B cell (primary cell): ENCODE data around the gene SEZ6L.

Source experiments
- EZH2 ChIP-seq: IDR thresholded peaks from 2 replicates; pipeline ENCODE4 v1.6.1; 2012; ENCODE audit warnings: borderline replicate concordance, low read depth, mild to moderate bottlenecking, moderate library complexity, low read length; ENCODE audit not compliant: insufficient read depth, poor library complexity, severe bottlenecking
- TF ChIP-seq, protein P1 (sequence below): fragments of 200-600 bp; IDR thresholded peaks from one replicate; pipeline ENCODE4 v1.8.0; 2022; ENCODE audit warnings: antibody characterized with exemption, mild to moderate bottlenecking

DNA sequence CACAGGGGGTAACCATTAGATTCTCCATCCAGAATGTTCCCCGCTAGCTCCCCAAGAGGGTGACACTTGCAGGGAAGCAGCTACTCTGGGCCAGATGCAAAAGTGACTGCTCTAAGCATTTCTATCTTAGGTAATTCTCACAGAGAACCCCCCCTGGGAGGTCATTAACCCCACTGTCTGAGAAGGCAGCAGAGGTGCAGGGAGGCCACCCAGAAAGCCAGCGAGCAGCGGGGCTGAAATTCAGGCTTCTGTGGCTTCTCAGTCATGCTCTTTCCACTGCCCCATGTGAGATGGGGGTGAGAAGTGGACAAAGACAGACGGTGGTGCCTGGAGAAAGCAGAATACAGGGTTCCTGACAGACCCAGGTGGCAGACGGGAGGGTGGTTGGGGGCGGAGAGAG is 145.4 kb downstream of the SEZ6L start:
- TF ChIP-seq, protein P1, sequence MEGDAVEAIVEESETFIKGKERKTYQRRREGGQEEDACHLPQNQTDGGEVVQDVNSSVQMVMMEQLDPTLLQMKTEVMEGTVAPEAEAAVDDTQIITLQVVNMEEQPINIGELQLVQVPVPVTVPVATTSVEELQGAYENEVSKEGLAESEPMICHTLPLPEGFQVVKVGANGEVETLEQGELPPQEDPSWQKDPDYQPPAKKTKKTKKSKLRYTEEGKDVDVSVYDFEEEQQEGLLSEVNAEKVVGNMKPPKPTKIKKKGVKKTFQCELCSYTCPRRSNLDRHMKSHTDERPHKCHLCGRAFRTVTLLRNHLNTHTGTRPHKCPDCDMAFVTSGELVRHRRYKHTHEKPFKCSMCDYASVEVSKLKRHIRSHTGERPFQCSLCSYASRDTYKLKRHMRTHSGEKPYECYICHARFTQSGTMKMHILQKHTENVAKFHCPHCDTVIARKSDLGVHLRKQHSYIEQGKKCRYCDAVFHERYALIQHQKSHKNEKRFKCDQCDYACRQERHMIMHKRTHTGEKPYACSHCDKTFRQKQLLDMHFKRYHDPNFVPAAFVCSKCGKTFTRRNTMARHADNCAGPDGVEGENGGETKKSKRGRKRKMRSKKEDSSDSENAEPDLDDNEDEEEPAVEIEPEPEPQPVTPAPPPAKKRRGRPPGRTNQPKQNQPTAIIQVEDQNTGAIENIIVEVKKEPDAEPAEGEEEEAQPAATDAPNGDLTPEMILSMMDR, result no peak
- TF ChIP-seq EZH2, result no peak
